T-helper 9 cell (primary cell): ENCODE results near the gene FAM110A.
"Not testable (repeated sequence)": the region's sequence is repeated elsewhere in the genome, so short reads cannot be mapped to it uniquely, and the experiment has no call there.

Experiments used
- DNase-seq: peaks from one replicate; pipeline ENCODE4 v3.0.0-alpha.2; 2020
- total RNA-seq, 2 donors: gene quantifications; one replicate each; lab custom pipeline; 2026; lab: John Stamatoyannopoulos, UW

FAM110A gene
- 9.9 to 12.9 reads per million in 2 donors for total RNA-seq

DNA sequence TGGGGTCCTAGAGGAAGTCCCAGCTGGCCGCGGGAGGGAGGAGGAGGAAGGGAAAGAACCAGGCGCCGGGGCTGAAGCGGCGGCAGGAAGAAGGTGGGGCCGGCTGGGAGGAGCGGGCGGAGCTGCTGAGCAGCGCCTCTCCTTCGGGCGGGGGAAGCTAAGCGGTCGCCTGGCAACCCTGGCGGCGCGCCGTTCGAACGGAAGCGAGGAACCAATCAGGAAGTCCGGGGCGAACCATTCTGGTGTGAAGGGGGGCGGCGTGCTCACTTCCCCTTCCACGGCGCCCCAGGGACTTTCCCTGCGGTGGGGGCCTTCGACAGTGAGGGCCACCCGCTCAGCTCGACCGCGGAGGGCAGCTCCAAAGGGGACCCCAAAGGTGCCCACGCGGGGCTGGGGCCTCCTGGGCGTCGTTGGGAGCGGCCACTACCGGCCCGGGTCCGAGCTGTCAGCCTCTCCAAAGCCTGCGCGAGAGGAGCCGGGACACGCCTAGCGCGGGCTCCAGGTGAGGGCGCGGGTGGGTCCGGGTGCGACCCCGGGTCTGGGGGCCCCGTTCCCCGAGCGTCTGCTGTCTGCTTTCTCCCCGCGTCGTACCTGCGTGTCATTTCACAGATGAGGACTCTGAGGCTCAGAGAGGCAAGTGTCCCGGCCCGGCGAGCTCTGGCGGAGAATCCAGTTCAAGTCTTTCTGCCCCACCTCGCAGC, at the start of gene FAM110A:
FAM110A (plus strand) TSS at position 266 of the 701 bp plus-strand sequence. CDS start 11,090 bp downstream, outside the sequence.
- DNase-seq, result peak; percentile 93

DNA sequence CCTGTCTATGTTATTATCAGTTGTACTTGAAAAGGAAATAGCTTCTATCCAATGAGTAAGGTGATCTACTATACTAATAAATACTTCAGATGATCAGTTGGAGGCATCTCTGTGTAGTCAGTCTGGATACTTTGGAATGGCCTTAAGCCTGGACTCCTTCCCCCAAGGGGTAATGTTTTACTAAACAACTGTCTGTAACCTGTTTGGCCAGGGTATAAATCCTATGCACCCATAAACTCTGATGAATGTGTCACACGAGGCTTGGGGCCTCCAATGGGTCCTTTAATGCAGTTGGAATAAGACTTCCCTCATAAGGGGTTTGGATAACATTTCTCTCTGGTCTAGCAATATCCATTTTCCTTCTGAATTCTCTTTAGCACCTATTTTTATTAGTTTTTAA, 45.7 kb upstream of the FAM110A start:
- no peak for DNase-seq

DNA sequence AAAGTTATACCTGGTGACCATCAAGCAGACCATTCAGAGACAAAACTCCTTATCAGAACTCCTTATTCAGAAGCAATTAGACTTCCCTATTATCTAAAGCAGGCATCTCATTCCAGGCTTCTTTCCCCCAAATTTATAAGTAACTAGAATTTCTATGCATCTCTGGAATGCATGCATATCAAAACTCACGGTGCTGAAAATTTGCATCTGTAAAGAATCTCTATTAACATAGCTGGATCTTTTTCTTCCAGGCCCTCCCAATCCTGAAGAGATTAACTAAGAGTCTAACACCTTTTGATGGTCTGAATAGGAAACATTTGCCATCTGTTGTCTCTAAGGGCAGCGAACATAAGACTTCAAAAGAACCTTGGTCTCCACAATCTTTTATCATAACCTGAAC, 42.5 kb upstream of the FAM110A start:
- no peak for DNase-seq

DNA sequence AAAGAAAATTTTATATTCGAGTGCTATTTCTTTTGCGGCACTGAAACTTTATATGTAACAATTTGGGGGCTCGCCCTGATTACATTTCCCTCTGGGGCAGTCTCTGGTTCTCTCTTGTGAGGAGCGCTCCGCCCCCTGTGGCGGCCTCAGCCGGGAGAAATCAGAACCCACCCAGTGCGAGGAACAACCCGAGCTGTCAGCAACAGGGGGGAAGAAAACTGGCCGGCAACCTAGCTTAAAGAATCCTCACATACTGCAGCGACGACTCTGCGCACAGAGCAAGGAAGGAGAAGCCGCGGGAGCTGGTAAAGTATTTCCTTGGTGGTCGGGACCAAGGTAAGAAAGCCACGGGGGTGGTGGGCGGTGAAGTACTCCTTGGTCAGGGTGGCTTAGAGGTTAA, 41.3 kb upstream of the FAM110A start:
- no peak for DNase-seq

DNA sequence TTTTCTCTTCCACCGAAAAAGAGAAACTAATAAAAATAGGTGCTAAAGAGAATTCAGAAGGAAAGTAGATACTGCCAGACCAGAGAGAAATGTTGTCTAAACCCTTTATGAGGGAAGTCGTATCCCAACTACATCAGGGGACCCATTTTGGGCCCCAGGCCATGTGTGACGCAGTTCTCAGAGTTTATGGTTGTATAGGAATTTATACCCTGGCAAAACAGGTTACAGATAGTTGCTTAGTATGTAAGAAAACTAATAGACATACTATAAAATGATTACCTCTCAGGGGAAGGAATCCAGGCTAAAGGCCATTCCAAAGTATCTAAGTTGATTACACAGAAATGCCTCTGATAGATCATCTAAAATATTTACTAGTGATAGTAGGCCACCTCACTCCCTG, 36.6 kb upstream of the FAM110A start:
- DNase-seq, result no peak

DNA sequence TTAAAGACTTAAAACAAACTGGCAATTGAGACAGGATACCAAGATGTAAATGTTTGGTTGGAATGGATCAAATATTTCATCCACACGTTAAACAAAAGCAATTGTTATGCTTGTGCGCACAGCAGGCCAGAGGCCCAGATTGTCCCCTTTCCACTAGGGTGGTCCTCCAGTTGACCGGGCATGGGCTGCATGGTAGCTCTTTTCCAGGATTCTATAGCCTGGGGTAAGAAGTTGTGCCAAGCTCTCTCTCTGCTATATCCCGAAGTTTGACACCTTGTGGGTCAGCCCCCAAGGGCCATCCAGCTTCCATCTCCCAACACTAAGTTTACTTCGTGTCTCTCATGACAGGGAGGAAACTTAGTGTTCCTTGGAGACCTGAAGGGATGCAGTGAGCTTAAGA, 34.8 kb upstream of the FAM110A start:
- DNase-seq, result not testable (repeated sequence)

DNA sequence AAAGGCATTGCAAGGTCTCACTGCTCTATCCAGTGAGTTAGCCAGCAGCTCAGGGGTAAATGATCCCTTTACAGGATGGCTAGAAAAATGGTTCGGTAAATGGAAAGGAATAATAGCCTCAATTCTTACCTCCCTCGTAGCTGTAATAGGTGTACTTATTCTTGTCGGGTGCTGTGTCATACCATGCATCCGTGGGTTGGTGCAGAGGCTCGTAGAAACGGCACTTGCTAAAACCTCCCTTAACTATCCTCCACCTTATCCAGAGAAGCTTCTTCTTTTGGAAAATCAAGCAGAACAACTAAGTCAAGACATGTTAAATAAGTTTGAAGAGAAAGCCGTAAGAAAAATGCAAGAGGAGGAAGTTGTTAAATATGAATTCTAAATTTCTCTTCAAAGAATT, 33.5 kb upstream of the FAM110A start:
- not testable (repeated sequence) for DNase-seq

DNA sequence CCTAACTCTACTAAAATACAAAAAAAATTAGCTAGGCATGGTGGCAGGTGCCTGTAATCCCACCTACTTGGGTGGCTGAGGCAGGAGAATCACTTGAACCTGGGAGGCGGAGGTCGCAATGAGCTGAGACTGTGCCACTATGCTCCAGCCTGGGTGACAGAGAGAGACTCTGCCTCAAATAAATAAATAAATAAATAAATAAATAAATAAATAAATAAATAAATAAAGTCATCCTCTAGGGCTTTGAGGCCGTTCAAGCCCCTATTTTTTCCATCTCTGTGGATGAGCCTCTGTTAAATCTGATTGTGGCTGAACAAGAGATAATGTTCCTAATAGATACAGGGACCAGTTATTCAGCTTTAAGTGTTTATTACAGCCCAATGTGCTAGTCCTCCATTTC, 31.8 kb upstream of the FAM110A start:
- DNase-seq, result no peak

DNA sequence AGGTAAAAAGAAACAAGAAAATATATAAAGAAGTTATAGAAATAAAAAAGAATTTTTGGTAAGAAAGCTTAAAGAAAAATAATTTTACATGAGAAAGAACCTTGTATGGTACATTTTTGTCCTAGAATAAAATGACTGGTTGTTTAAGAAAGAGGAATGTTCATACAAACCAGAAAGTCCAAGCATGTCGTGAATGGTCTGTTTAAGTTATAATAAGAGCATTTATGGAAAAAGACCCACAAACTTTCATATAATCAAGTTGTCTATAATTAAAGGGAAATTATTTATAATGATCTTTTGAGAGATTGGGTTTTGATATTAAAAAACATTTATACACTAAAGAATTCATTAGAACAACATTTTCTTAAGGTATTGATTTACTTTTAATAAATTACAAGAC, 27.8 kb upstream of the FAM110A start:
- no peak for DNase-seq

DNA sequence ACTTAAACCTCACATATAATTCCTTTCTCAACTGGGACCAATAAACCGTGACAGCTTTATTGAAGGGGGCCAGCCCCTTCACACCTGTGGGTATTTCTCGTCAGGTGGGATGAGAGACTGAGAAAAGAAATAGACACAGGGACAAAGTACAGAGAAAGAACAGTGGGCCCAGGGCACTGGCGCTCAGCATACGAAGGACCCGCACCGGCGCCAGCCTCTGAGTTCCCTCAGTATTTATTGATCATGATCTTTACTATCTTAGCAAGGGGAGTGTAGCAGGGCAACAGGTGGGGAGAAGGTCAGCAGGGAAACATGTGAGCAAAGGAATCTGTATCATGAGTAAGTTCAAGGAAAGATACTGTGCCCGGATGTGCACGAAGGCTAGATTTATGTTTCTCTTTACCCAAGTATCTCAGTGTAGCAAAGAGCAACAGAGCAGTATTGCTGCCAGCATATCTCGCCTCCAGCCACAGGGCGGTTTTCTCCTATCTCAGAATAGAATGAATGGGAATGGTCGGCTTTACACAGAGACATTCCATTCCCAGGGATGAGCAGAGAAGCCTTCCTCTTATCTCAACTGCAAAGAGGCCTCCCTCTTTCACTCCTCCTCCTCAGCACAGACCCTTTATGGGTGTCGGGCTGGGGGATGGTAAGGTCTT, 21.6 kb upstream of the FAM110A start:
- DNase-seq, result not testable (repeated sequence)

DNA sequence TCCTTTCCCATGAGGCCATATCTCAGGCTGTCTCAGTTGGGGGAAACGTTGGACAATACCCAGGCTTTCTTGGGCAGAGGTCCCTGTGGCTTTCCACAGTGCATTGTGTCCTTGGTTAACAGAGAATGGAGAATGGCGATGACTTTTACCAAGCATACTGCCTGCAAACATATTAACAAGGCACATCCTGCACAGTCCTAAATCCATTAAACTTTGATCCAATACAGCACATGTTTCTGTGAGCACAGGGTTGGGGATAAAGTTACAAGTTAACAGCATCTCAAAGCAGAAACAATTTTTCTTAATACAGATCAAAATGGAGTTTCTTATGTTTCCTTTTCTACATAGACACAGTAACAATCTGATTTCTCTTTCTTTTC, 21.1 kb upstream of the FAM110A start:
- DNase-seq, result not testable (repeated sequence)

DNA sequence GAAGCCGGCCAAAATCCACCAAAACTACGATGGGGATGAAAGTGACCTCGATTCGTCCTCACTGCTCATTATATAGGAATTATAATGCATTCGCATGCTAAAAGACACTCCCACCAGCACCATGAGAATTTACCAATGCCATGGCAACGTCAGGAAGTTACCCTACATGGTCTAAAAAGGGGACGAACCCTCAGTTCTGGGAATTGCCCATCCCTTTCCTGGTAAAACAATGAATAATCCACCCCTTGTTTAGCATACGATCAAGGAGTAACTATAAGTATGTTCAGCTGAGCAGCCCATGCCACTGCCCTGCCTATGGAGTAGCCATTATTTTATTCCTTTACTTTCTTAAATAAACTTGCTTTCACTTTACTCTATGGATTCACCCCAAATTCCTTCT, 20.1 kb upstream of the FAM110A start:
- DNase-seq, result no peak

DNA sequence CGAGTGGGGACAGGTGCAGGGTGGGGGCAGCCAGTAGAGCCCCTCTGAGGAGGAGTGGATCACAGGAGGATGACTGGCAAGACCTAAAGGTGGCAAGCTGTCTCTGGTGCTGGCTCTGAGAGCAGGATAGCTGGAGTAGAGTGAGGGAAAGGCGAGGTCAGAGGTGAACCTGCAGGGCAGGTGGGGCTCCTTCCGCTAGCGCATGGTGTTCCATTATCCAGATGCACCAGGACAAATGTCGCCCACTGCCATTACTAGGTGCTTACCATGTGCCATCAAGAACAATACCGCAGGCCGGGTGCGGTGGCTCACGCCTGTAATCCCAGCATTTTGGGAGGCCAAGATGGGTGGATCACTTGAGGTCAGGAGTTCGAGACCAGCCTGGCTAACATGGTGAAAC, 18.3 kb upstream of the FAM110A start:
- no peak for DNase-seq

DNA sequence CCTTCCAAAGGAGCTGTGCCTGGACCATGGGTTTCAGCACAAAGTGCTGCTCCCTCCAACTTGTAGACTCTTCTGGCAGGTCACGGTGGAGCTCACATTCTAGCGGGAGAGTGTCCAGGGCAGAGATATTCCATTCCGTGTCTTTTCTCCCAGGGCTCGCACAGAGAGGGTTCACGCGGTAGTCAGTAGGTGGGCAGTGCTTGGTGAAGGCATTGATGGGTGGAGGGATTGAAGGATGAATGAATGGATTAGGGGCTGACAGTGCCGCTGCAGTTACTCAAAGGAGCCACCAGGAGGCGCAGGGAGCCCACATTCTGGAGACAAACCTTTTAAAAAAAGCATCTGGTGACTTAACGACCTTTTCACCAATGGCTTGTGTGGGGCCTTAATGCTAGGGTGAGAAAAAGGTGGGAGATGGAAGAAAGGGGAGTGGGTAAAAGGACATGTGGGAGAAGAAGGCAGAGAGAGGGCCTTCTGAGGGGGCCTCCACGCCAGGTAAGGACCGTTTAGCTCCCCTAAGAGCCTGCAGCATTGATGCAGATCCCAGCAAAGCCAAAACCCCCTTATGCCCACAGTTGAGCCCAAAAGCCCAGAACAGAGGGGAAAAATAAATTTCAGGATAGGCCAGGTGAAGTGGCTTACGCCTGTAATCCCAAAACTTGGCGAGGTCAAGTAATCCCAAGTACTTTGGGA, 17.5 kb upstream of the FAM110A start:
- peak; percentile 58 for DNase-seq

DNA sequence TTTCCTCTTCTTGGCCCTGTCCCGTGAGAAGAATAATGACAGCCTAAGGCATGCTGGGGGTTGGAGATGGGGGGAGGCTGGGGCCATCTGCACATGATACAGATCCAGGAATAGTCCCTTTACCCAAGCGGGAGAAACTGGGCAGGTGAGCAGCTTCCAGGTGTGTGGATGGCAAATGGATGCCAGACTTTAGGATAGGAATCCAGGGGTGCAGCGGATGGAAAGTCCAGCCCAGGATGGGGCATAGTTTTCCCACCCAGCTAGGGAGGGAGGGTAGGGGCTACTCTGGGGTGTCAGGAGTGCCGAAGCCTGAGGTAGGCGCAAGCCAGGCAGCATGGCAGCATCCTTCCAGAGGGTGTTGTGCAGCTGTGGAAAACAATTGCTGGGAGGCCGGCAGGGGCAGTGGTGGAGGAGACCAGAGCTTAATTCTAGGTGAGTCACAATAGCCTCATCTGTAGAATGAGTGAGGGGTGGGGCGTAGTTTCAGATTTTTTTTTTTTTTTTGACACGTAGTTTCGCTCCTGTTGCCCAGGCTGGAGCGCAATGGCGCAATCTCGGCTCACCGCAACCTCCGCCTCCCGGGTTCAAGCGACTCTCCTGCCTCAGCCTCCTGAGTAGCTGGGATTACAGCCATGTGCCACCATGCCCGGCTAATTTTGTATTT, 15.4 kb upstream of the FAM110A start:
- no peak for DNase-seq

DNA sequence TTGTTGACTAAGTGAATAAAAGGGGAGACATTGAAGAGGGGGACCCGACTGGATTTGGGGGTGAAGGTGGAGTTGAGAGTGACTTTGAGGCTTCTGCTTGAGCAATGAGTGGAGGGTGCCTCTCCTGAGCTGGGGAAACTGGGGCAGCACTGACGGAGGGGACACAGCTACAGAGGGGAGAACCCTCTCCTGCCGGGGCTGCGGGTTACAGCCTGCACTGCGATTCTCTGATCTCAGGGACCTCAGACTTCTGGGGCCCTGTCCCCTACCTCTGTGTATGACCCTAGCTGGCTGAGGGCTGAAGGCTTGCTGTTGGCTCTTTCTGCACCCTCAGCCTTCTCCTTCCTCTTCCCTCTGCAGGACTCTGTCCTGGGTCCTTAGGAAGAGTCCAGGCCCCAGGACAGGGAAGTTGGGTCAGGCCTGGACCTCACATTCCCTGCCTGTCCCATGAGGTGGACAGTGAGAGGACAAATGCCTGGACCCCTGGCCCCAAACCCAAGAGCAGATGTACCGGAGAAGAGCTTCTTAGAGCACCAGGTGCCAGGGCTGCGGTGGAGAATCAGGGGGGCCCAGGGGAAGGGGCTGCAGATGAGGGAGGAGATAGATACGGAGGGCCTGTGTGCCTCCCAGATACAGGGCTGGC, 13.7 kb upstream of the FAM110A start:
- no peak for DNase-seq

DNA sequence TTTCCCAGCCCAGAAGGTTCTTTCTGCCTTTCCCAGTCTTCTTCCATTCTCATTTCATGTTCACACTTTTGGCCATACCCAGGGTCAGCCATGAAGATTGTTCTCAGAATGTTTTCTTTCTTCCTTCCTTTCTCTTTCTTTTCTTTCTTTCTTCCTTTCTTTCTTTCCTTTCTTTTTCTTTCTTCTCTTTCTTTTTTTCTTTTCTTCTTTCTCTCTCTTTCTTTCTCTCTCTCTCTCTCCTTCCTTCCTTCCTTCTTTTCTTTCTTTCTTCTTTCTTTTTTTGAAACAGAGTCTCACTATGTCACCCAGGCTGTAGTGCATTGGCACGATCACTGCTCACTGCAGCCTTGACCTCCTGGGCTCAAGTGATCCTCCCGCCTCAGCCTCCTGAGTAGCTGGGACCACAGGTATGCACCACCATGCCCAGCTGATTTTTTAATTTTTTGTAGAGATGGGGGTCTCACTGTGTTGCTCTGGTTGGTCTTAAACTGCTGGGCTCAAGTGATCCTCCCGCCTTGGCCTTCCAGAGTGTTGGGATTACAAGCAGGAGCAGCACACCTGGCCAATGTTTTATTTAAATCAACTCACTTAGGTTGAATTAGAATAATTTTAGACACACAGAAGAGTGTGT, 13.1 kb upstream of the FAM110A start:
- no peak for DNase-seq

DNA sequence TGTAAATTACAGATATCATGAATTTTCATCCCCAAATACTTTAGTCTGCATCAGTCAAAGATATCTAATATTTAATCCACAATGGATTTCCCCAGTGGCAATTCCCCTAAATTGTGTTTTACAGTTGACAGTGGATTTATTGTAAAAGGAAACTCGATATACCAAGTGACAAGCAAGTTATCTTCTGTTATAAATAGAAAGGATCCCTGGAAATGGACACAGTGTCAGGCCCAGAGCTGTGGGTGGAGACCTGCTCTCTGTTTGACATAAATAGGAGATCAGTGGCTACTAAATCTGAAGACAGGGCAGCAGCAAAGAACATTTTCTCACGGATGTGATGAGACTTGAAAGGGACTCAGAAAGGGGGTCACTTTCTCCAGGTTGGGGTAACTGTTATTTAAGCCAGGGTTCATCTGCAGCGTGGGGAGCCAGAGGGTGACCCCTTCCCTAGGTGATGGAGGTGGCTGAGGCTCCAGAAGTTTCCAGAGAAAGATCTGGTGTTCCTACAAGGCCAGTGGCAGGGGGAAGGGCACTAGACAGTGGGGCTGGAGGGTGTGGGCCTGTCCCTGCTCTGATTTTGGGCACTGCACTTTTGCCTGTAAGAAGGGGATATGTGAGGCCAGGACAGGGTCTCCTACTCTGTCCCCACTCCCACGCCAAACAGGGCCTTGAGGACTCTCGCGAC, 12.3 kb upstream of the FAM110A start:
- no peak for DNase-seq

DNA sequence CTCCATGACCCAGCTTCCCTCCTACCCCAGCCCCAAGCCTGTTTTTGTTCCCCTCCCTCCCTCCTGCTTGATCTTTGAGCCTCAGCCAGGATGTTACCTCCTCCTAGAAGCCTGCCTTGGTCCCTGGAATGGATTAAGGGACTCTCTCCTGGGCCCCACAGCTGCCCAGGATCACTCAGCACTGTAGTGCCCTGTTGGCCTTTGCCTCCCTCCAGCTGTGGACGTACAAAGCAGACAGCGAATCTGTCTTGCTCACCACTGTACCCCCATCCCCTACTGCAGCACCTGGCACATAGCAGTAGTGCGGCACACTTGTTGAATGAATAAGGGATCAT, 11.8 kb upstream of the FAM110A start:
- DNase-seq, result no peak

DNA sequence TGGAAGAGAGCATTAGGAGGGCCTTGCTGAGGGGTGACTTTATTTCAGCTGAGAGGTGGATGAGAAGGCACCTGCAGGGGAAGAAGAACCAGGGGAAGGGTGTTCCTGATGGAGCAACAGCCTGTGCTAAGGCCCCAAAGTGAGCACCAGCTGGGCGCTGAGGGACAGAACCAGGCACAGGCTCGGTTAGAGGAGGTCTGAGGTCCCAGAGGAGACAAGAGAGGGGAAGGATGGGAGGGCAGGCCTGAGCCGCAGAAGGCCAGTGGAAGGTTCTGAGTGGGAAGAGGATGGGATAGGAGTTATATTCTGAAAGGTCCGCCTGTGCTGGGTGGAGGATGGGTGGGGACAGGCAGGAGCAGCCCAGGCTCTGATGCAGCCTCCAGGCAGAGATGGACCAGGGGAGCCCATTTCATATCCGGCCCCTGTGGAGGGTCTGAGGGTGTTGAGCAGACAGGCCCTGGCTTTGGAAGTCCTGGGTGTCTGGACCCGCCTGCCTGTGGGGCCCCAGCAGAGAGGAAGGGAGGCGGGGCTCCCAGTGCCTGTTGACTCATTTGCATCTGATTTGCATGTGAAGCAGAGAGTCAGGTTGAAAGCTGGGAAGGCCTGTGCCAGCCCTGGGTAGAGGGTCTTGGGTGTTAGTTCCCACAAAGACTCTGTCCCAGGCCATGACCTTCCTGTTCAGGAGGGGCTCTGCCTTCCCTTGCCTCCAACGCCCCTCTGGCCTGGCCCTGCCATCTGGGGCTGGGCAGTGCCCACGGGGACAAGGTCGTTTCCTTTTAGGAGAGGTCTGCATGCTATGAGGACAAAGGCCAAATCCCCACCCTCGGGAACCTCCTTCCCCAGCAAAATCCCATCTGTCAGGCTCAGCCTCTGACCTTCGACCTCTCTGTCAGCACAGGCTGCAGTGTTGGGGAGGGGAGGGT, 10.6 kb upstream of the FAM110A start:
- DNase-seq, result no peak

DNA sequence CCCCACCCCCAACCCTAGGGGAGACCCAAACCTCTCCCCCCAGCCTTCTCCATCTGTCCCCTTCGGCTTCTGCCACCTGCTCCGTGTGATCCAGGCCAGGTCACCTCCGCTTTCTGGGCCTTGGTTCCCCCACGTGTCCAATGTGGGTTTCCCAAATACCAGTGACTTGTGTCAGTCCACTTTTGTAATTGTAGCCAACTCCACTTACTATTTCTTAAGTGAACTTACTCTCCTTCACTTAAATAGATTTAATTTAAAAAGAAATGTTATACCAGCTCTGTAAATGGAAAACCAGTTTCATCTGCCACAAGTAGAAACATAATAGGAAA, 10.0 kb upstream of the FAM110A start:
- DNase-seq, result no peak
